Measurements from ENCODE around the gene PP2D1. TPM values are rescaled to one million over a fixed set of nuclear protein-coding genes. Genes with fewer than 3 reads are reported as not detected.
"Not testable (repeated sequence)": the region's sequence is repeated elsewhere in the genome, so short reads cannot be mapped to it uniquely, and the experiment has no call there.

PP2D1 gene
- total RNA-seq, 1 donor from 2014 or later: not detected

GRCh38 chr3:20041197-20041780 lies 29.2 kb upstream of the PP2D1 start:
- ATAC-seq: peak; percentile 74
- peak; percentile 94 for DNase-seq (ENCODE audit: low spot score)

DNA sequence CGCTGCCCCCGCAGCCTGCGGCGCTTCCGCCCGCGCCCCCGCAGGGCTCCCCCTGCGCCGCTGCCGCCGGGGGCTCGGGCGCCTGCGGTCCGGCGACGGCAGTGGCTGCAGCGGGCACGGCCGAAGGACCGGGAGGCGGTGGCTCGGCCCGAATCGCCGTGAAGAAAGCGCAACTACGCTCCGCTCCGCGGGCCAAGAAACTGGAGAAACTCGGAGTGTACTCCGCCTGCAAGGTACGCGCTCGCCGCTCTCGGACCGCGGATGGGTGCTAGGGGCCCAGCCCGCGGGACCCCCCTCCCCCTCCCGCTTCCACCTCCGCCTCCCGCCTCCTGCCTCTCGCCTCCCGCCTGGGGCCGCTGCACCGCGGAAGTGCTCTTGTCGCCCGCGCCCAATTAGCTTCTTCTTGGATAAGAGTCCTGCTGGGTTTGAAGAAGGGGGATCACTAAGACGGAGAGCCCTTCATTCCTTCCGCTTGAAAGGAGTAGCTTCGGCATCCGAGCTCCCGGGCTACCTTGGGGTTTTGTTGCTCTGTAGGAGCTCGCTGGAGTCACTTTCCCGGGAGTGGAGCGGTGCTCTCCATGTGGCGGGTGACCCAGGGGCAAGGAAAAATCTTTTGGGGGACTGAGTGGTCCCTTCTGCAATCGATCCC lies 28.6 kb upstream of the PP2D1 start:
- peak; percentile 65 for ATAC-seq
- peak; percentile 83 for DNase-seq (ENCODE audit: low spot score)

- peak; percentile 76 for ATAC-seq
These were observed 27.9 kb upstream of the PP2D1 start, which contains the start of gene KAT2B for GRCh38 chr3:20039765-20040547. Gene KAT2B (plus strand): TSS chr3:20040446. CDS start chr3:20040478, 32 bp downstream.

DNA sequence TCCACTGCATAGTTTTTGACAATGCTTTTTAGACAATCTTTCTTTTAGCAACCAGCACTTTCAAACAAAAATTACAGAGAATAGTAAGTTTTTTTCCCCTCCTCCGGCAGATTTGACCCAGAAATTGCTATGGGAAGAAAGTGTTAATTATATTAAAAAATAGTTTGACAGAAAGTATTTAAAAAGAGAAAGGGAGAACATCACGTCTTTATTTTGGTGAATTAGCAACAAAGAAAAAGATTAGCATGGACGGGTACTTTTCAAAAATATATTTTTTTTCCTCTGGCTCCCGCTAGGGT lies 27.4 kb upstream of the PP2D1 start:
- DNase-seq (ENCODE audit: low spot score) (no peak), ATAC-seq (no peak)

More at GRCh38 chr3:20039765-20040547, 27.9 kb upstream of the PP2D1 start, which contains the start of gene KAT2B:
- peak; percentile 87 for DNase-seq (ENCODE audit: low spot score)

GRCh38 chr3:20038699-20039465 lies 26.8 kb upstream of the PP2D1 start:
- no peak for ATAC-seq
- DNase-seq (ENCODE audit: low spot score): no peak

DNA sequence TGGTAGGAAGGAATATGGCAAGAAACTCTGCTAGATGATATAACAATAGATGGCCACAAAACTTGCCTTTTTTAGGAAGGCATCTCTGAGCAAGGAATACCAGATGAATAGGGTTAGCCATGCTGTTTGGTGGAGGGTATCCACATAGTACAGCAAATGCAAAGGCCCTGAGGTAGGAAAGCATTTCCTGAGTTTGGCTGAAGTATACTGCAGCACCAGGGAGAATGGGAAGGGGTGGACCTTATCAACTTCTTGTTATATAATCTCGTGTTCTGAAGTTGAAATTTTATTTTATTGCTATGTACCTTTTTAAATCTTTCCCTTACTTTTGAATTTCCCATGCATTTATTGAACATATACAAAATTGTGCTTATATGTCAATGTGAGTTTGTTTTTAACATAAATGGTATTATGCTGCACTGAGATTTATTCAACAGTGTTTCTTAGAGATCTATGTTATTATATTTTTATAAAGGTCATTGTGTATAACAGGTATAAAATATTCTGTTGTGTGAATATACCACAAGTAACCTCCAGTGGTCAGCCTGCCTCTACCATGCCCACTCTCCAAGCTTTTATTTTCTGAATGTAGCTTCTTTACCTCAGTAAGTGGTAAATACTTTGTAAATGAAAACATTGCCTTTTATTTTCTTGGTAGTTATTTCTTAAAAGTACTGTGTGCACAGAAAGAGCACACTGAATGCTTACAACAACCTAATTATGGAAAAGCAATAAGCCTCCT lies 25.4 kb upstream of the PP2D1 start:
- DNase-seq (ENCODE audit: low spot score) (no peak), ATAC-seq (no peak)

GRCh38 chr3:20035019-20035418 lies 23.0 kb upstream of the PP2D1 start:
- peak; percentile 10 for ATAC-seq
- no peak for DNase-seq (ENCODE audit: low spot score)

- not testable (repeated sequence) for ATAC-seq; DNase-seq (ENCODE audit: low spot score)
These were observed 19.9 kb upstream of the PP2D1 start for GRCh38 chr3:20031939-20032338.

DNA sequence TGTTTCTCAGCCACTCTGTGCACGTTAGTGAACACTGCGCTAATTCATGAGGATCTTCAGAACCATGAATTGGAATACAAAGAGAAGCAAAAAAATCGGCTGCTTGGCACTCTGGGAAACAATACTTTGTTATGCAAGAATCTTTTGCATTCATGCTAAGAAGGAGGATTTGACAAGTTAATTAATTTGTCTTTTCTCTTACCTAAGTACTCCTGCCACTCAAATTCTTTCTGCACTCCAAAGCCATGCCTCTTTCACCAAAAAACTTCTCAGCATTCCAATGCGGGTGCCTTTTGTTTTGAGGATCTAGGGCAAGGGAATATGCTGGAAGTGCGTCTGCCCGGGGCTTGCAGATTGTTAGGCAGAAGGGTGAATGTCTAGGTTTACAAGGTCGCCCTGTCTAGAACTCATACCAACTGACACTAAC lies 16.9 kb upstream of the PP2D1 start:
- DNase-seq (ENCODE audit: low spot score) (no peak), ATAC-seq (no peak)

- ATAC-seq: no peak
- no peak for DNase-seq (ENCODE audit: low spot score)
These were observed 15.1 kb upstream of the PP2D1 start for GRCh38 chr3:20027136-20027535.

DNA sequence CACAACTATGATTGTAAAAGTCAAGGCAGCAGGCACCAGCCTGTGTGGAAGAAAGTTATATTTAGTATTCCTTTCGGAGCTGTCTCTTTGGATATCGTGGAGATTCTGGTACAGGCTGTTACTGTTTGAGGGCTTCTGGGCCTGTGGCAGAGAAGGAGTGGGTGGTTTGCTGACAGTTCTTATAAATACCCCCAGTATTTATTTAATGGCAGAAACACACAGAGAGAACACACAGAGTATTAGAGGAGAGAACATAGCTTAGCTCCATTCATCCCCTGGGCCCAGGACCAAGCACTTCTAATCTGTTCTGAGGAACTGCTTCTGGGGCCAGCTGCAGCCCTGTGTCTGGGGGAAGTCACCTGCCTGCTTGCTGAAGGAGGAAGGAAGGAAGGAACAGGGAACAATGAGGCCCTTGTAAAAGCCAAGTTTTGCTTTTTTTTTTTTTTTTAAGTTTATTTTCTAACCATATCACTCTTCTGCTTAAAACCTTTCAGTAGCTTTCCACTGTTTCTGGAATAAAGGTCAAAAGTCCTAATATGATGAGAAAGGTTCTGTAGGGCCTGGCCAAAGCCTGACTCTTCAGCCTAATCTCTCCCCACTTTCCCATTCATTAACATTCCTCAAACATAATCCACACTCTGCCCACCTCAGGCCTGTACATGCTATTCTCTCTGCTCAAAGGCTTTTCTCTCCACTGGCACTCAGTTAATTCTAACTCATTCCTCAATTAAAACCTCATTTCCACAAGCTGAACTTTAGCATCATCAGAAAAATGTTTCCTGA lies 11.8 kb upstream of the PP2D1 start:
- ATAC-seq: peak; percentile 70
- DNase-seq (ENCODE audit: low spot score): no peak

GRCh38 chr3:20022954-20023622 lies 11.0 kb upstream of the PP2D1 start:
- DNase-seq (ENCODE audit: low spot score) (no peak), ATAC-seq (no peak)

GRCh38 chr3:20016076-20016475 lies 4.0 kb upstream of the PP2D1 start:
- ATAC-seq; DNase-seq (ENCODE audit: low spot score): not testable (repeated sequence)

- DNase-seq (ENCODE audit: low spot score) (no peak), ATAC-seq (no peak)
These were observed 3.5 kb upstream of the PP2D1 start for GRCh38 chr3:20015525-20015924.

DNA sequence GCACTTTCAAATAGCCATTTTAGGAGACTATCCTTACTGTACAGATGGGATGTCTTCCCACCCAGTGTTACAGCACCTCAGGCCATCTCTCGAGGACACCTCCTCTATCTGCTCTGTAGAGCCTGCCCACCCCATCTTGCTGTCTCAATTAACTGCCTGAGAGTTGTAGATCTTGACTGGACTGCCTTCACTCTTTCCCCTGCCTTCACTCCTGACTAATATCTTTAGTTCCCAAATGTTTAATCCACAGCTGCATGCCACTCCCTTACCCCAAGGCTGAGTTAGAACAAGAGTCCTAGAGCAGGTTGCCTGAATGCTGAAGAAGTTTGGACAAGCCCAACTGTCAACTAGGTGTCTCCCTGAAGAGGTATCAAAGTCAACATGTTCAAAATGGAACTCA lies 1.3 kb upstream of the PP2D1 start:
- ATAC-seq (no peak), DNase-seq (ENCODE audit: low spot score) (no peak)

DNA sequence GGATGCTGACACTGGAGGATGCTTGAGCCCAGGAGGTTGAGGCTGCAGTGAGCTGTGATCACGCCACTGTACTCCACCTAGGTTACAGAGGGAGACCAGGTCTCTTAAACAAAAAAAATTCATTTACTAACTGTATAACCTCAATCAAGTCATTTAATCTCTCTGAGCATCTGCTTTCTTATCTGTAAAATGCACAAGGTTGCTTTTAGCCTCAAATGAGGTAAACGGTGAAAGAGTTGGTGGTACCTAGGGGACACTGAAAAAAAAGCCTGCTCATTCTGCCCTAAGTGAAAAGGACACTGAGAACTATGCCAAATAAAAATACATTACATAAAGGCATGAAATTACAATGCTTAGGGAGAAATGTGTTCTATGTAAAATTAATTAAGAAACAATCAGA lies 3.4 kb downstream of the PP2D1 start:
- ATAC-seq (no peak), DNase-seq (ENCODE audit: low spot score) (no peak)

DNA sequence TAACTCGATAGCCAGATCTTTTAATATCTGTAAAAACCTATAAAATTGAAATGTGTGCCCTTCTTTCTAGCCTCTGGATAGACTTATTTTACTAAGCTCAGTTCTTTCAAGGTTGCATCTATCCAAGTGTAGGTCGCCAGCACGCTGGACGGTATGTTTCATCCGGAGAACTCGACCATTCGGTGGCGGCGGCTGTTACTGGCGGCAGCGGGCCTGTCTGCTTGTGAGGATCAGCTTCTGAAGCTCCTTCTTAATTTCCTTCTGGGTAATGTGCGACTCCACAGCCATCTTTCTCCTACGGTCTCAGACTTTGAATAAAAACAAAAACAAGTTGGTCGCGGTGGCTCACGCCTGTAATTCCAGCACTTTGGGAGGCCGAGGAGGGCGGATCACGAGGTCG lies 4.1 kb downstream of the PP2D1 start:
- ATAC-seq (no peak), DNase-seq (ENCODE audit: low spot score) (no peak)

DNA sequence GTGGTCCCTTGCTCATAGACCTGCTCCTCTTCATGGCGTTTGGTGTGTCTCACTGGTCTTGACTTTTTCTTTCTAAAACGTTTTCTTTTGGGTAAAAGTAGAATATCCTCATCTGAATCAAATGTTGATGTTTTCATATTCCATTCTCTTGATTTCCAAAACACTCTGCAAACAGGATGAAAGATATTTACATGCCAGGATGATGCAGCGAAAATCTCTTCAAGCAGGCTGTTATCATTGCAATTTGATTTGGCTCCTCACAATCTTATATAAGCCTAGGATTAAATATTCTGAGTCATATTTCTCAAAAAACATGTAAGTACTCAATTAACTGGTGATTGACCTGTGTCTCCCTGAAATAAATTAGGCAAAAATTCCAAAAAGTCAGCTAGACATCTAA lies 10.1 kb downstream of the PP2D1 start:
- no peak for DNase-seq (ENCODE audit: low spot score)
- ATAC-seq: no peak

DNA sequence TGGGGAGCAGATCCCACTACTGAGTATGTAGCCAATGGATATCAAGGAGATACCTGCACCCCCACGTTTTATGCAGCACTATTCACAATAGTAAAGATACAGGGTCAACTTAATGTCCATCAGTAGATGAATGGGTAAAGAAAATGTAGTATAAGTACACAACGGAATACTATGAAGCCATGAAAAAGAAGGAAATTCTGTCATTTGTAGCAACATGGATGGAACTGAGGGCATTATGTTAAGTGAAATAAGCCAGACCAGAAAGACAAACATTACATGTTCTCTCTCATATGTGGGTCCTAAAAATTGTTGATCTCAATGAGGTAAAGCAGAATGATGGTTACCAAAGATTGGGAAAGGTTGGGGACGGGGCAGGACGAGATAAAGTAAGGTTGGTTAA lies 14.6 kb downstream of the PP2D1 start:
- ATAC-seq (no peak), DNase-seq (ENCODE audit: low spot score) (no peak)

Measured in left lobe of liver (tissue), 2 donors.